Adrenal gland (tissue), 12 donors: ENCODE results near the gene MARCHF9. TPM values are rescaled to one million over a fixed set of nuclear protein-coding genes. Genes with fewer than 3 reads are reported as not detected.

Source experiments
- DNase-seq, 7 donors: peaks; one replicate each; pipeline ENCODE4 v3.0.0-alpha.2; 2019 to 2020
- H3K27ac ChIP-seq, 5 donors: fragments of 200-600 bp; sonication (generic) in 4 of 5; 1 replicate in 3 of 5; 2 replicates in 2 of 5; pipeline versions ENCODE4 v1.5.1 to v1.8.0; 2016 to 2020; ENCODE audit warnings: mild to moderate bottlenecking in 1 of 5
- H3K27me3 ChIP-seq: fragments of 200-600 bp; 2 replicates; pipeline ENCODE4 v1.8.0; 2021
- H3K36me3 ChIP-seq, 2 donors: fragments of 200-600 bp; replicated peaks in 1 of 2; 1 replicate in 1 of 2; 2 replicates in 1 of 2; pipeline versions ENCODE4 v1.5.1 to v1.8.0; 2018 to 2022
- H3K4me1 ChIP-seq, 2 donors: fragments of 200-600 bp; replicated peaks in 1 of 2; 1 replicate in 1 of 2; 2 replicates in 1 of 2; pipeline versions ENCODE4 v1.5.1 to v1.8.0; 2018 to 2021
- H3K4me3 ChIP-seq, 4 donors: fragments of 200-600 bp; sonication (generic) in 3 of 4; one replicate each; pipeline ENCODE4 v1.5.1; 2016 to 2018
- H3K9me3 ChIP-seq, 3 donors: fragments of 200-600 bp; sonication (generic) in 1 of 3; replicated peaks in 1 of 3; 1 replicate in 2 of 3; 2 replicates in 1 of 3; pipeline versions ENCODE4 v1.5.1 to v1.8.0; 2016 to 2021
- POLR2A ChIP-seq, 2 donors: fragments of 450-650 bp; IDR thresholded peaks; one replicate each; pipeline ENCODE4 v1.6.1; 2017; ENCODE audit warnings: antibody characterized with exemption in 2 of 2, mild to moderate bottlenecking in 2 of 2, moderate library complexity in 1 of 2
- WGBS, 4 donors: extraction: QIAGEN DNeasy Blood & Tissue Kit in 2 of 4; methylation state at CpG; one replicate each; pipeline versions ENCODE4 v1.1.5 to v1.1.7; 2013 to 2017; 5-methylcytosine and 5-hydroxymethylcytosine counted together
- intact Hi-C, 2 donors: fragments of 100-400 bp; cut with DNase I; formaldehyde crosslinking; loops; one replicate each; pipeline versions ENCODE4 v1.14.1 to v1.15.0; 2022 to 2023
- polyA plus RNA-seq, 3 donors: library from polyadenylated mRNA; stranded (reverse); fragments of 200-250 nt in 2 of 3; fragments of 350-450 nt in 1 of 3; fragmentation: Illumina TruSeq in 1 of 3; extraction: RNeasy Lipid Tissue Mini Kit (QIAGEN cat#74804) in 1 of 3; gene quantifications; one replicate each; pipeline ENCODE4 v1.2.3, GENCODE V29; 2013 to 2014
- total RNA-seq, 9 donors: library from RNA; depleted of rRNA in 4 of 9; stranded (reverse); fragments of >200 nt in 4 of 9; fragments of 120-200 nt in 1 of 9; fragmentation: NEBNext Ultra II Directional in 1 of 9; extraction: Animal tissue kit (Norgen Biotek cat#: 25700) in 1 of 9; gene quantifications; one replicate each; pipeline versions ENCODE4 v1.1.0 to v1.2.4, GENCODE V29; 2013 to 2023
- TF ChIP-seq, protein P1 (sequence below), 6 experiments: fragments of 450-650 bp in 4 of 6; fragments of 200-600 bp in 2 of 6; sonication (generic) in 1 of 6; IDR thresholded peaks; 1 replicate in 5 of 6; 2 replicates in 1 of 6; pipeline versions ENCODE4 v1.5.1 to v1.8.0; 2016 to 2021; ENCODE audit warnings: antibody characterized with exemption in 6 of 6, mild to moderate bottlenecking in 2 of 6, moderate library complexity in 1 of 6
- donor health status: healthy with polysubstance abuse.
- donor health status: Bipolar disorder and iron deficiency.
- donor health status: DM: yes; HTN: yes; CAD: no.
- donor health status: DM: no; HTN: no; CAD: no.
- donor health status: DM: no; HTN: no; CAD: no.
- donor health status: DM: yes; HTN: yes; CAD: no.

MARCHF9 gene
- total and polyA plus RNA-seq, 12 donors: 6.7 to 45.1 (median 16.6) TPM

DNA sequence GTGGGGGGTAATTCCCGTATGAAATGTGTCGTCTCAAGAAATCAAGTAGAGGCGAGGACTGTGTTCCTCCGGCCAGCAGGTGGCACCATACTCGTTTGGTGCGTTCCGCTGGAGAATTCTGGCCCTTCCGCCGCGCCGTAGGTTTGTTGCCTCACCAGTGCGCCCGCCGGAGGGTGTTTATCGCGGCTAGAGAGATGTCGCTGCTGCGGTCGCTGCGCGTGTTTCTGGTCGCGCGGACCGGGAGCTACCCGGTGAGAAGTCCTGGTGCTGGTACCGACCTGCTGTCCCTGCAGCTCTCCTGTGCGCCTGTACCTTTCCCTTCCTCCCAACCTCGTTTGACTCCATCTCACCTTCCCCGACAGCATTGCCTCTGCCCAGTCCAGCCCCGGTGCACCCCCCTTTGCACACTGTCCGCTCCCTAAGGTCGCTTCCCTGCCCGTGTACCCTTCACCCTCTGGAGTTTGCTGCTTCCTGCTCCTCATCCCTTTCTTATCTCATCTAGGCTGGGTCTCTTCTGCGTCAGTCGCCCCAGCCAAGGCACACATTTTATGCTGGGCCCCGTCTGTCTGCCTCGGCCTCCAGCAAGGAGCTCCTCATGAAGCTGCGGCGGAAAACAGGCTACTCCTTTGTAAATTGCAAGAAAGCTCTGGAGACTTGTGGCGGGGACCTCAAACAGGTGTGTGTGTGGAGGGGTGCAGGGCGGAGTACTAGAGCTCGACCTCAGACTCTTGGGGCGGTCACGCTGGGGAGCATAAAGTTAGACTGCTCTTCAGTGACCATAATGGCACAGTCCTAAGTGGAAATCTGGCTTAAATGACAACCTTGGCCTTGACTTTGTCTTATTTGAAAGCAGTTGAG lies 27.9 kb downstream of the MARCHF9 start, which contains the start of gene TSFM:
TSFM (plus strand) TSS at position 180 of the 858 bp plus-strand sequence; CDS start at position 195, 15 bp downstream.
- TF ChIP-seq POLR2A (IDR thresholded peaks at IDR 0.05): peak in 1 of 2 donors; percentile 79
- TF ChIP-seq, protein P1, sequence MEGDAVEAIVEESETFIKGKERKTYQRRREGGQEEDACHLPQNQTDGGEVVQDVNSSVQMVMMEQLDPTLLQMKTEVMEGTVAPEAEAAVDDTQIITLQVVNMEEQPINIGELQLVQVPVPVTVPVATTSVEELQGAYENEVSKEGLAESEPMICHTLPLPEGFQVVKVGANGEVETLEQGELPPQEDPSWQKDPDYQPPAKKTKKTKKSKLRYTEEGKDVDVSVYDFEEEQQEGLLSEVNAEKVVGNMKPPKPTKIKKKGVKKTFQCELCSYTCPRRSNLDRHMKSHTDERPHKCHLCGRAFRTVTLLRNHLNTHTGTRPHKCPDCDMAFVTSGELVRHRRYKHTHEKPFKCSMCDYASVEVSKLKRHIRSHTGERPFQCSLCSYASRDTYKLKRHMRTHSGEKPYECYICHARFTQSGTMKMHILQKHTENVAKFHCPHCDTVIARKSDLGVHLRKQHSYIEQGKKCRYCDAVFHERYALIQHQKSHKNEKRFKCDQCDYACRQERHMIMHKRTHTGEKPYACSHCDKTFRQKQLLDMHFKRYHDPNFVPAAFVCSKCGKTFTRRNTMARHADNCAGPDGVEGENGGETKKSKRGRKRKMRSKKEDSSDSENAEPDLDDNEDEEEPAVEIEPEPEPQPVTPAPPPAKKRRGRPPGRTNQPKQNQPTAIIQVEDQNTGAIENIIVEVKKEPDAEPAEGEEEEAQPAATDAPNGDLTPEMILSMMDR (IDR thresholded peaks at IDR 0.05): peak; percentile 89 to 98 (median 96)
- Histone ChIP-seq H3K27me3 (no peaks in the 10 kb centered on the region), H3K27ac (peak within 1 kb of the TSS in 4 of 5 donors; percentile 44 to 83 (median 68)), H3K36me3 (peaks cover 0 to 33% of the 10 kb centered on the region in 2 donors), H3K9me3 (no peaks in the 10 kb centered on the region), H3K4me3 (peak within 1 kb of the TSS; percentile 46 to 95 (median 78)), H3K4me1 (peaks cover 7 to 15% of the 10 kb centered on the region in 2 donors)
- DNase-seq: peak; percentile 95 to 99 (median 97)
- intact Hi-C loops: no loop called here
- WGBS, 4 donors: 0 to 2% (median 1%) methylated on average over 29 to 45 of the region's 45 CpGs

DNA sequence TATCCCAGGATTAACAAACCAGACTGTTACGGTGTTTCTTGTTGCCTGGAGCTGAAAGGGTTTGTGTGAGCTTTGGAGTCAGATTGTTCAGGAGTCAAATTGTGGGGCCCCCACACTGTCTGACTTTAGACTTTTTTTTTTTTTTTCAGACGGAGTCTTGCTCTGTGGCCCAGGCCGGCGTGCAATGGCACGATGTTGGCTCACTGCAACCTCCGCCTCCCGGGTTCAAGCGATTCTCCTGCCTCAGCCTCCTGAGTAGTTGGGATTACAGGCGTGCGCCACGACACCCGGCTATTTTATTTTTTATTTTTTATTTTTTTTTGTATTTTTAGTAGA lies 28.5 kb downstream of the MARCHF9 start:
- DNase-seq: no peak
- 78 to 84% (median 81%) methylated on average over 12 of the region's 12 CpGs for WGBS, 4 donors
- no peak for TF ChIP-seq POLR2A (IDR thresholded peaks at IDR 0.05)
- TF ChIP-seq, protein P1 (IDR thresholded peaks at IDR 0.05): no peak
- Histone ChIP-seq H3K27me3 (no peaks in the 10 kb centered on the region), H3K9me3 (no peaks in the 10 kb centered on the region), H3K4me3 (peak overlapping the region in 2 of 4 donors; percentile 65 to 95), H3K36me3 (peaks cover 0 to 39% of the 10 kb centered on the region in 2 donors), H3K4me1 (peaks cover 7 to 15% of the 10 kb centered on the region in 2 donors), H3K27ac (peak overlapping the region in 2 of 5 donors; percentile 68 to 69)
- intact Hi-C loops: no loop called here

DNA sequence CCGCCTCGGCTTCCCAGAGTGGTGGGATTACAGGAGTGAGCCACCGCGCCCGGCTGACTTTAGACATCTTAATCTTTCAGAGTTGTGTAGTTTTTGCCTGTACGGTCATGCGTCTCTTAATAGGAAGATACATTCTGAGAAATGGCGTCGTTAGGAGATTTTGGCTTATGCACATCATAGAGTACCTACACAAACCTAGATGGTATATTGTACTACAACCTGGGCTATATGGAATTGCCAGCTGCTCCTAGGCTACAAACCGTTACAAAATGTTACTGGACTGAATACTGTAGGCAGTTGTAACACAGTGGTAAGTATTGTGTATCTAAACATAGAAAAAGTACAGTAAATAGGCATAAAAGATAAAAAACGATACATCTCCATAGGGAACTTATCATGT lies 29.0 kb downstream of the MARCHF9 start:
- H3K4me3 ChIP-seq: no peak overlapping the region
- DNase-seq: no peak
- peaks cover 7 to 15% of the 10 kb centered on the region in 2 donors for H3K4me1 ChIP-seq
- no peak overlapping the region for H3K27ac ChIP-seq
- H3K36me3 ChIP-seq: peaks cover 0 to 44% of the 10 kb centered on the region in 2 donors
- no peaks in the 10 kb centered on the region for H3K9me3 ChIP-seq
- no peaks in the 10 kb centered on the region for H3K27me3 ChIP-seq
- TF ChIP-seq, protein P1 (IDR thresholded peaks at IDR 0.05): no peak
- TF ChIP-seq POLR2A (IDR thresholded peaks at IDR 0.05): no peak
- intact Hi-C loops: no loop called here
- 86 to 90% (median 88%) methylated on average over 11 of the region's 11 CpGs for WGBS, 4 donors

DNA sequence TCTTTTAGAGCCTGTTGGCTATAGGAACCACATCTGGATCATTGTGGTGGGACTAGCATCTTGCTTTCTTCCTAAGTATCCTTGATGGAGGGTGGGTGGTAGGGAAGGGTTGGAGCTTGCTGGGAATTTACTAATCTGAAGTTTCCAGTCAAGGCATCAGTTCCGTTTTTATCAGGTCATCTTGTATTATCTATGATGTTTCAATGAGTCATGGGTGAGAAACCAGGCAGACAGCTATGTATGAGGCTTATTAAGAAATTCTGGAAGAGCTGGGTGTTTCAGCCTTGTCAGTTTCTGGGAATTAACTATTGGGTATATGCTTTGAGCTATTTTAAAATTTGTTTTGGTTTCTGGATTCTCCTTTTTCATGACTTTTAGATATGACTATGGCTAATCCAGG lies 39.0 kb downstream of the MARCHF9 start:
- H3K4me3 ChIP-seq: no peak overlapping the region
- H3K27ac ChIP-seq: peak overlapping the region; percentile 52 to 83 (median 72)
- H3K27me3 ChIP-seq: no peaks in the 10 kb centered on the region
- WGBS, 4 donors: 15 to 38% (median 21%) methylated on average over 1 of the region's 1 CpG
- peaks cover 9 to 27% of the 10 kb centered on the region in 2 donors for H3K4me1 ChIP-seq
- DNase-seq: peak in 3 of 7 donors; percentile 39 to 63 (median 62)
- no peaks in the 10 kb centered on the region for H3K9me3 ChIP-seq
- intact Hi-C loops: no loop called here
- no peak for TF ChIP-seq POLR2A (IDR thresholded peaks at IDR 0.05)
- TF ChIP-seq, protein P1 (IDR thresholded peaks at IDR 0.05): no peak
- H3K36me3 ChIP-seq: peaks cover 0 to 61% of the 10 kb centered on the region in 2 donors
